Measurements from ENCODE around the gene CBX4.

CBX4 gene

DNA sequence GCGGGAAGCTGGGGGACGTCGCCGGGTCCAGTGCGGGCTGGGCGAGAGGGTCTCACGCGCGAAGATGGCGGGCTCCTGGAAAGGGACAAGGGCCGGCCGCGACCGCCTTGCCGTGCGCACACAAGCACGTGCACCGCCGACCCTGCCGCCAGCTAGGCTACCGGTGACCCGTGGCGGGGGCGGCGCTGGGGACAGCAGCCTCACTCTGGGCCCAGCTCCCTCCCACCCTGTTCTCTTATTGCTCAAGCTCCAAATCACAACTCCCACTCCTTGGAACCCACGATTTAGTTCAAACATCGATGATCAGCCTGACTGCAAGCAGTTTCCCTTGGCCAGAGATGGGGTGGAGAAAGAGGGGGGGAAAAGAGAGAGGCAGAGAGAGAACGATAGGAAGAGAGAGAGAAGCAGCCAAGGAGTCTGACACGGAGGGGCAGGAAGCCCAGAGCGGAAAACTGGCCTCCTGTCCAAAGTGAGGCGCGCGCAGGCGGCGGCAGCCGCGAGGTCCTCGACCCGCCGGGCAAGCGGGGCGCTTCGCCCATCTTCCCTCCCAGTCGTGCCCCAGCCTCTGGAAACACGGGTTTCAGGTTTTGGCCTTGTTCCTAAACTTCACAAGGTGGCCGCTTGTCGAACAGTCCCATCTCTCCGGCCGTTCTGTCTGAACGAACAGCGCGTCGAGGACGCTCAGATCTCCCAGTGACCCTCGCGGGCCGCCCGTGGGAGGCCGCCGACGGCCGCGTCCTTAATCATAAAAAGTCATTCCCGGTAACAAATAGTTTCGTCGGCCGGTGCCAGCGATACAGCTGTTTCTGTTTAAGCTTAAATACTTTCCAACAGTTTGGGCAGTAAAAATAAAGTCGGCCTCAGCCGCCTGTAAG, 40.7 kb downstream of the CBX4 start:
- no peak for DNase-seq

GRCh38 chr17:79797492-79798298, 41.5 kb downstream of the CBX4 start:
- no peak for DNase-seq

GRCh38 chr17:79796763-79797491, 42.3 kb downstream of the CBX4 start, which contains the start of gene CBX8:
Gene CBX8 (minus strand): TSS chr17:79797077. CDS start chr17:79796998, 79 bp downstream.
- peak; percentile 99 for DNase-seq

DNA sequence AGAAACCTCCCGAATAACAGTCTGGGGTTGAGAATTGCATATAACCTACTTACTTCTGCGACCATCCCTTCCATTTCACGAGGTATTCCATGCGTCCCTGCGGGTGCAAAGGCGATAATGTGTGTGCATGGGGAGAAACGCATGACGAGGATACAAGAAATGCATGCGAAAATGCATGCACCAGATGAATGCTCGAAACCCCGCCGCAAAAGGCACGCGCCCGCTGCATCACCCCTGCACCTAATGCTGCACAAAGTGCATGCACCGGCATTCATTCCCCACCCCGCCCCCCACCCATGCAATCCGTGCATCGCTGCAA, 42.8 kb downstream of the CBX4 start:
- no peak for DNase-seq

- DNase-seq, result no peak
Observed at GRCh38 chr17:79795795-79796443, 43.3 kb downstream of the CBX4 start.

DNA sequence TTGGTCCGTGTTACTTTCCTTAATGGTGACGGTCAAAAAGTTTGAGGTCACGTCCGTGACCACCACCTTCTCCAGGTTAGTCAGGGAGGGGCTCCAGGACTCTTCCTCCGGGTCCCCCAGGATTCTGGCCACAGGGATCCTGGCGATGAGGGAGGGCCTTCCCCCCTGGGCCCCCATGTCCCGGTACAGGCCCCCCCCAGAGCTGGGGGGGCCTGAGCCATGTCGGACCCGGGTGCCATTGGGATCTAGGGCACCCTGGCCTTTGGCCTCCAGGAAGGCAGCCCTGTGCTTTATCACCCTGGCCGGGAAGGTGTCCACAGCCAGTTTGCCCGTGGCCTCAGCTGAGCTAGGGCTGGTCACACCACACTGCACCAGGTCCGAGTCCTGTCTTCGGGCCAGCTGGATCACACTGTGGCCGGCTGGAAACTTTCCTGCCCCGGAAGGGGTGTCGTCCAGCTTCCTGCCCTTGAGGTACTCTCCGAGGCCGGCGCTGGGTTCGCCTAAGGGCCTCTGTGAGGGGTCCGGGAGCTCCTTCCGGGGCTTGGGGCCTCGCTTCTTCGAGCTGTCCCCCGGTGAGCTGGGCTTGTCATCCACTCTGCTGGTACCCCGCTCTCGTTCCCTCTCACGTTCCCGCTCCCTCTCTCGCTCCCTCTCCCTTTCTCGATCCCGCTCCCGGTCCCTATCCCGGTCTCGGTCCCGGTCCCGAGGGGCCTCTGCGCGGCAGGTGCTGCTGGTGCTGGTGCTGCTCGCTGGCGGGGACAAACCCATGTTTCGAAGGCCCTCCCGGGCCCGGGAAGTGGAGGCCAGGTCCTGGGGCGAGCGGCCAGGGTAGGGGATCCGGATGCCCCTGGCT, 44.4 kb downstream of the CBX4 start:
- DNase-seq, result no peak

DNA sequence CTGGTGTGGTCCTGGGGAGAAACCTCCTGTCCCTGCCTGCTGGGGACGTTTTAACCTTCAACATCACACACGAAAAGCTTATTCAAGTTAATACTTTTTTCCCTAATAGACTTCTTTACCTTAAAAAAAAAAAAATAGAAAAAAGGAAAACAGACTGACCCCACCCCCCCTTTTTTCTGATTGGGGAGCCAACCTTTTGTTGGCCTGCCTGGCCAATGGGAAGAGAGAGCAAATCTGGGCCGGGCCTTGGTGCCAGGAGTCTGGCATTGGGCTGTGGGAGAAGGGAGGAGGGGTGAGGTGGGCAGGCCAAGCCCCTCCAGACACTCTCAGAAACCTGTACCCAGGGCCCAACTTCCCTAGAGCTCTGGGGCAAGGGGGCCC, 45.3 kb downstream of the CBX4 start:
- DNase-seq, result no peak

GRCh38 chr17:79792984-79793923, 46.0 kb downstream of the CBX4 start:
- DNase-seq, result no peak

- DNase-seq, result no peak
Observed at GRCh38 chr17:79792341-79792871, 46.8 kb downstream of the CBX4 start.

GRCh38 chr17:79791735-79792161, 47.5 kb downstream of the CBX4 start:
- no peak for DNase-seq

DNA sequence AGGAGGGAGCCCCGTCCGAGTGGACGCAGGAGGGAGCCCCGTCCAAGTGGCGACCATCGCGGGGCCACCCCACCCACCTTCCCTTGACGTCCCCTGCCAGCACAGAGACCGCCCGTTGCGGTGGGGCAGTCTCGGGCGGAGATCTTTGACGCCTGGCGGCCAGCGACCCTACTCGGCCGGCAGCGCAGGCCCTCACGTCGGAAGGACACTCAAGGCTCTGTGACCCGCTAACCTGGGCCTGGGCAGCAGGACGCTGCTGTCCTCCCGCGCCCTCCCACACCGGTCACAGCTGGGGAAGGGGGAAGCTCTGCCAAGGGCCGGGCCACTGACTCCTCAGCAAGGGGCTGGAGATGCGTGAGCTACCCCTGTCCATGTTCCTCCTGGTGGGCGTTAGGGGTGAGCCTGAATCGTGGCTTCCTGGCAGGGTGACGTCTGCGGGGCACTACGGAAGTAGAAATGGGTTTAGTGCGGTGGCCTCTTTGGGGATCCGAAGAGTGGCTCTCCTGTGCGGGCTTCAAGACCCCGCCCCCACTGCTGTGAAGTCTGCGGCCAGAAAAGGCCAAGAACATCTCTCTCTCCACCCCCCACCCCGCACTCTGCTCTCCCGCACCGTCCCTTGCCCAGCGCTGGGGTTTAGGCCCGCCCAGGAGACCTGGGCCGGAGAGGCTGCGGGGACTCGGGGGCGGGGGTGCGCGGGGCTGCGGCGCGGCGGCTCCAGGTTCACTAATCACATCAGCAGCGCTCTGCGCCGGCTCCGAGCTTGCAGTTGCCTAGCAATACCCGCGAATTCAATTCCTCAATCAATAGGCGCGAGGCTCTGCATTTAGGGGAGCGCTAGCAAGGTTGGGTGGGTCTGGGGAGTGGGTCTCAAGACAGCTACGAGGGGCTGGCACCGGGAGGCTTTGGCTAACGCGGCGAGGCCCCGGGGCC, 48.2 kb downstream of the CBX4 start:
- no peak for DNase-seq

DNA sequence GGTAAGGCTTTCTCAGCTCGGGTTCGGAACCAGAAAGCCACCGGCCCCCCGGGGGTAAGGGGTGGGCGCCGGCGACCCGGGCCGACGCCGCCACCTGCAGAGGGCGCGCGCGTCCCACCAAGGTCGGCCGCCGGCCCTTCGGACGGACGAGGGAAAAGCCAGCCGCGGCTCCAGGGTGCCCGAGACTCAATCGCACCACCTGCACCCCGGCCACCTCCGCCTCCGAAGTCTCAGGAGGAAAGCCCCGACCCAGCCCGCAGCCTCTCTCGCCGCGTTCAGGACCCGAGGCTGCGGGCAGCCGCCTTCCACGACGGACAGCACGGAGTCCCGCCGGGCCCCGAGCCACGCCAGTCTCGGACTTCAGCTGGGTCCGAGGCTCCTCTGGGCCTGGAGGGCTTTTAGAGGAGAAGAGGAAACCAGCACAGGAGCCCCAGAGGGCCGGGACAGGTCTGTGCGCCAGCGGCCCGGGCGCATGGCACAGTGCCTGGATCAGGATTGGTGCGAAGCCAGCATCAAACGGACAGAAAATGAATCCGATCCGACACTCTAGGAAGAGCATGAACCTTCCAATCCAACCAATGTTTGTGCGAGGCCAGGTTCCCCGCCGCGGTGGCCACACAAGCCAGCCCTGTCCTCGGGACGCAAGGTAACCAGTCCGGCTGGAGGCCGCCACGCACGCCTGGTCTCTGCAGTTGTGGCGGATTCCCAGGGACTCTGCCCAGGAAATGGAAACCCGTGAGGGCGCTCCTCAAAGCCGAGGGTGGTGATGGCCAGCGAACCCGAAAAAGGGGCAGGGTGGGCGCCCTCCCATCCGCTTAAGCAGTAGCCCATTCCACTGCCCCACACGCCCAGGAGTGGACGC, 49.1 kb downstream of the CBX4 start:
- DNase-seq, result no peak

GRCh38 chr17:79788989-79789942, 50.0 kb downstream of the CBX4 start:
- no peak for DNase-seq

- no peak for DNase-seq
Observed at GRCh38 chr17:79788455-79788854, 50.8 kb downstream of the CBX4 start.

DNA sequence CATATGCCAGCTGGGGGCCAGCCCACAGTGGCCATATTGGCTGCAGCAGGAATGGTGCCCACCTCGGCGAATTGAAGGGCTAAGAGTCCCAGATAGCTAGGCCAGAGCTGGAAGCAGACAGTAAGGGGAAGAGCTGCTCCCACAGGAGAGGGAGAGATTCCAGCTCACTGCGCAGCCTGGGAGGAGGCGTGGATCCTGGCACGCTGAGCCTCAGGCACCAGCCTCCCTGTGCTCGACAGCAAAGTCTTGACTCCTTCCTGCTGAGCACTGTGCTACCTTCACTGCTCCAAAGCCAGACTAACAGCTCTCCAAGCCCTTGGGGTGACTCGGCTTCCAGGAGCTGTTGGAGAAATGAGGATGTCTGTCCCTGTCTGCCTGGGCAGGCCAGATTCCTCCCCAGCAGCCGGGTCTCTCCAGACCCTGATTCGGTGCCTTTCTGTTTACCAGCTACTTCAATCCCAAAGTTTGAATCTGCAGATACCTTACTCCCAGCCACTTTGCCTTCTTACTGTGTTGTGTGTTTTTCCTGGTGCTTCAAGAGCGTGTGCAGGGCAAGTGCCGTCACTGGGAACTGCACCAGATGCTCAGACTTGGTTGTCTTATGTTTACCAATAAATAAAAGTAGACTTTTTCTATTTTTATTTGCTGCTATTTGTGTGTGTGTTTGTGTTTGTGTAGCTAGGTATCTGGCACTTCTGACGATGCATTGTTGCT, 52.2 kb downstream of the CBX4 start:
- DNase-seq, result no peak
